ENCODE results near the gene SPOCK1. TPM values are rescaled to one million over a fixed set of nuclear protein-coding genes. Genes with fewer than 3 reads are reported as not detected.

SPOCK1 gene
- total and polyA plus RNA-seq, 9 of the 15 experiments (the other 6 are each of a cell fraction or from before 2014, with no cell fraction given): 0.01 to 0.35 (median 0.04) TPM; not detected in 6

DNA sequence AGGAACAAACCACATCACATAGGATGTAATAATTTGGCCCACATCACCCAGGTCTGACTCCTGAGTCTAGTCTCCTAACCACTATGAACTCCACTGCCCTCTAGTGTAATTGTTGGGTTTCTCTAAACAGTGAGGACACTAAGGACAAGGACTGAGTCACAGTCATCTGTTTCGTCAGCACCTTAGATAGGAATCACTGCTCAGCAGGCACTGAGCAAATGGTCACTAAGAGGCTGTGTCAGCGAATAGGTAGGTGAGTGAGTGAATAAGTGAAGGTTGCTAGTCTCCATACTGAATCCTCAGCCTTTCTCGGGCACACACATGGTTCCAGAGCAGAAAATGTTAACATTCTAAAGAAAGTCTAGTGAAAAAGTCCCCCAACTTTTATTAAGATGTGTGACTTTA, 278.6 kb downstream of the SPOCK1 start (continued):
- TF ChIP-seq ZNF699 (CRISPR knock-in tag; IDR thresholded peaks at IDR 0.05; ENCODE audit: insufficient replicate concordance): no peak
- TF ChIP-seq EWSR1 (IDR thresholded peaks at IDR 0.05; ENCODE audit: borderline replicate concordance, low read depth, partially characterized antibody): no peak
- no peak for TF ChIP-seq CEBPG (CRISPR knock-in tag; IDR thresholded peaks at IDR 0.05)
- TF ChIP-seq CEBPG (tag; conservative IDR thresholded peaks at IDR 0.05 in 1 of 2, IDR thresholded peaks at IDR 0.05 in 1 of 2): peak in 1 of 2 experiments; percentile 53; a peak in 1 of 4 replicates
- TF ChIP-seq CREB1 (IDR thresholded peaks at IDR 0.05): peak; percentile 79
- TF ChIP-seq CREB1 (CRISPR knock-in tag; IDR thresholded peaks at IDR 0.05): peak; percentile 62; the same call in 1 of the 2 replicates
- TF ChIP-seq, protein P1, sequence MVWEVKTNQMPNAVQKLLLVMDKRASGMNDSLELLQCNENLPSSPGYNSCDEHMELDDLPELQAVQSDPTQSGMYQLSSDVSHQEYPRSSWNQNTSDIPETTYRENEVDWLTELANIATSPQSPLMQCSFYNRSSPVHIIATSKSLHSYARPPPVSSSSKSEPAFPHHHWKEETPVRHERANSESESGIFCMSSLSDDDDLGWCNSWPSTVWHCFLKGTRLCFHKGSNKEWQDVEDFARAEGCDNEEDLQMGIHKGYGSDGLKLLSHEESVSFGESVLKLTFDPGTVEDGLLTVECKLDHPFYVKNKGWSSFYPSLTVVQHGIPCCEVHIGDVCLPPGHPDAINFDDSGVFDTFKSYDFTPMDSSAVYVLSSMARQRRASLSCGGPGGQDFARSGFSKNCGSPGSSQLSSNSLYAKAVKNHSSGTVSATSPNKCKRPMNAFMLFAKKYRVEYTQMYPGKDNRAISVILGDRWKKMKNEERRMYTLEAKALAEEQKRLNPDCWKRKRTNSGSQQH (CRISPR knock-in tag; IDR thresholded peaks at IDR 0.05): no peak
- TF ChIP-seq, protein P2, sequence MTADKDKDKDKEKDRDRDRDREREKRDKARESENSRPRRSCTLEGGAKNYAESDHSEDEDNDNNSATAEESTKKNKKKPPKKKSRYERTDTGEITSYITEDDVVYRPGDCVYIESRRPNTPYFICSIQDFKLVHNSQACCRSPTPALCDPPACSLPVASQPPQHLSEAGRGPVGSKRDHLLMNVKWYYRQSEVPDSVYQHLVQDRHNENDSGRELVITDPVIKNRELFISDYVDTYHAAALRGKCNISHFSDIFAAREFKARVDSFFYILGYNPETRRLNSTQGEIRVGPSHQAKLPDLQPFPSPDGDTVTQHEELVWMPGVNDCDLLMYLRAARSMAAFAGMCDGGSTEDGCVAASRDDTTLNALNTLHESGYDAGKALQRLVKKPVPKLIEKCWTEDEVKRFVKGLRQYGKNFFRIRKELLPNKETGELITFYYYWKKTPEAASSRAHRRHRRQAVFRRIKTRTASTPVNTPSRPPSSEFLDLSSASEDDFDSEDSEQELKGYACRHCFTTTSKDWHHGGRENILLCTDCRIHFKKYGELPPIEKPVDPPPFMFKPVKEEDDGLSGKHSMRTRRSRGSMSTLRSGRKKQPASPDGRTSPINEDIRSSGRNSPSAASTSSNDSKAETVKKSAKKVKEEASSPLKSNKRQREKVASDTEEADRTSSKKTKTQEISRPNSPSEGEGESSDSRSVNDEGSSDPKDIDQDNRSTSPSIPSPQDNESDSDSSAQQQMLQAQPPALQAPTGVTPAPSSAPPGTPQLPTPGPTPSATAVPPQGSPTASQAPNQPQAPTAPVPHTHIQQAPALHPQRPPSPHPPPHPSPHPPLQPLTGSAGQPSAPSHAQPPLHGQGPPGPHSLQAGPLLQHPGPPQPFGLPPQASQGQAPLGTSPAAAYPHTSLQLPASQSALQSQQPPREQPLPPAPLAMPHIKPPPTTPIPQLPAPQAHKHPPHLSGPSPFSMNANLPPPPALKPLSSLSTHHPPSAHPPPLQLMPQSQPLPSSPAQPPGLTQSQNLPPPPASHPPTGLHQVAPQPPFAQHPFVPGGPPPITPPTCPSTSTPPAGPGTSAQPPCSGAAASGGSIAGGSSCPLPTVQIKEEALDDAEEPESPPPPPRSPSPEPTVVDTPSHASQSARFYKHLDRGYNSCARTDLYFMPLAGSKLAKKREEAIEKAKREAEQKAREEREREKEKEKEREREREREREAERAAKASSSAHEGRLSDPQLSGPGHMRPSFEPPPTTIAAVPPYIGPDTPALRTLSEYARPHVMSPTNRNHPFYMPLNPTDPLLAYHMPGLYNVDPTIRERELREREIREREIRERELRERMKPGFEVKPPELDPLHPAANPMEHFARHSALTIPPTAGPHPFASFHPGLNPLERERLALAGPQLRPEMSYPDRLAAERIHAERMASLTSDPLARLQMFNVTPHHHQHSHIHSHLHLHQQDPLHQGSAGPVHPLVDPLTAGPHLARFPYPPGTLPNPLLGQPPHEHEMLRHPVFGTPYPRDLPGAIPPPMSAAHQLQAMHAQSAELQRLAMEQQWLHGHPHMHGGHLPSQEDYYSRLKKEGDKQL (CRISPR knock-in tag; IDR thresholded peaks at IDR 0.05; ENCODE audit: borderline replicate concordance): no peak
- TF ChIP-seq TAL1 (IDR thresholded peaks at IDR 0.05): no peak
- TF ChIP-seq ZNF24 (IDR thresholded peaks at IDR 0.05): peak; percentile 24; the same call in 1 of the 2 replicates
- no peak for TF ChIP-seq SUPT5H (IDR thresholded peaks at IDR 0.05)
- no peak for TF ChIP-seq POLR2G (IDR thresholded peaks at IDR 0.05; ENCODE audit: low read depth, low read length)
- no peak for TF ChIP-seq ZNF766 (CRISPR knock-in tag; conservative IDR thresholded peaks at IDR 0.05)
- TF ChIP-seq JUN (IDR thresholded peaks at IDR 0.05; ENCODE audit: borderline replicate concordance, low read depth, low read length): peak; percentile 80
- TF ChIP-seq JUN (CRISPR knock-in tag; IDR thresholded peaks at IDR 0.05; ENCODE audit: borderline replicate concordance): no peak
- TF ChIP-seq, protein P3, sequence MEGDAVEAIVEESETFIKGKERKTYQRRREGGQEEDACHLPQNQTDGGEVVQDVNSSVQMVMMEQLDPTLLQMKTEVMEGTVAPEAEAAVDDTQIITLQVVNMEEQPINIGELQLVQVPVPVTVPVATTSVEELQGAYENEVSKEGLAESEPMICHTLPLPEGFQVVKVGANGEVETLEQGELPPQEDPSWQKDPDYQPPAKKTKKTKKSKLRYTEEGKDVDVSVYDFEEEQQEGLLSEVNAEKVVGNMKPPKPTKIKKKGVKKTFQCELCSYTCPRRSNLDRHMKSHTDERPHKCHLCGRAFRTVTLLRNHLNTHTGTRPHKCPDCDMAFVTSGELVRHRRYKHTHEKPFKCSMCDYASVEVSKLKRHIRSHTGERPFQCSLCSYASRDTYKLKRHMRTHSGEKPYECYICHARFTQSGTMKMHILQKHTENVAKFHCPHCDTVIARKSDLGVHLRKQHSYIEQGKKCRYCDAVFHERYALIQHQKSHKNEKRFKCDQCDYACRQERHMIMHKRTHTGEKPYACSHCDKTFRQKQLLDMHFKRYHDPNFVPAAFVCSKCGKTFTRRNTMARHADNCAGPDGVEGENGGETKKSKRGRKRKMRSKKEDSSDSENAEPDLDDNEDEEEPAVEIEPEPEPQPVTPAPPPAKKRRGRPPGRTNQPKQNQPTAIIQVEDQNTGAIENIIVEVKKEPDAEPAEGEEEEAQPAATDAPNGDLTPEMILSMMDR (IDR thresholded peaks at IDR 0.05 in 2 of 3, conservative IDR thresholded peaks at IDR 0.05 in 1 of 3; ENCODE audit: insufficient read depth in 2 of 3, low read depth in 1 of 3, low read length in 3 of 3): peak; percentile 50 to 65 (median 65)
- no peak for TF ChIP-seq ZNF274 (IDR thresholded peaks at IDR 0.05; ENCODE audit: borderline replicate concordance, low read depth, low read length)
- no peak for TF ChIP-seq CBX3 (IDR thresholded peaks at IDR 0.05; ENCODE audit: borderline replicate concordance in 1 of 2, low read length in 2 of 2)
- TF ChIP-seq XRCC5 (IDR thresholded peaks at IDR 0.05; ENCODE audit: low read depth, low read length): no peak
- no peak for TF ChIP-seq KAT7 (CRISPR knock-in tag; IDR thresholded peaks at IDR 0.05; ENCODE audit: borderline replicate concordance)
- peak; percentile 81 for TF ChIP-seq C11orf30 (IDR thresholded peaks at IDR 0.05; ENCODE audit: low read depth)
- no peak for TF ChIP-seq COPS2 (conservative IDR thresholded peaks at IDR 0.05)
